NOMO-1 treated with DMSO at 0.1 percent for 48 hours (cell line): ENCODE measurements around the gene SSR1.
A peak's percentile ranks its signal among the peaks of the same experiment; 100 is the strongest.

Experiments
- DNase-seq: peaks from one replicate; lab custom pipeline; 2025; ENCODE audit not compliant: unreplicated experiment; lab: John Stamatoyannopoulos, UW

The SSR1 gene

GRCh38 chr6:7241709-7242645, 71.0 kb downstream of the SSR1 start:
- DNase-seq, result no peak

- no peak for DNase-seq
These were observed 71.8 kb downstream of the SSR1 start for GRCh38 chr6:7241160-7241559.

- DNase-seq, result no peak
These were observed 72.6 kb downstream of the SSR1 start for GRCh38 chr6:7240351-7240750.

GRCh38 chr6:7239590-7239948, 73.4 kb downstream of the SSR1 start:
- DNase-seq, result no peak

- DNase-seq, result peak; percentile 69
These were observed 74.0 kb downstream of the SSR1 start for GRCh38 chr6:7238900-7239589.

- no peak for DNase-seq
These were observed 74.5 kb downstream of the SSR1 start for GRCh38 chr6:7238526-7238899.

- no peak for DNase-seq
These were observed 75.3 kb downstream of the SSR1 start for GRCh38 chr6:7237653-7238188.

GRCh38 chr6:7236306-7237209, 76.4 kb downstream of the SSR1 start:
- no peak for DNase-seq

GRCh38 chr6:7235712-7236305, 77.2 kb downstream of the SSR1 start:
- DNase-seq, result no peak

GRCh38 chr6:7234547-7234946, 78.5 kb downstream of the SSR1 start:
- DNase-seq, result no peak

- no peak for DNase-seq
These were observed 80.6 kb downstream of the SSR1 start for GRCh38 chr6:7232351-7232750.

GRCh38 chr6:7230956-7231713, 81.9 kb downstream of the SSR1 start:
- no peak for DNase-seq

- no peak for DNase-seq
These were observed 82.7 kb downstream of the SSR1 start for GRCh38 chr6:7230327-7230691.

- no peak for DNase-seq
These were observed 83.3 kb downstream of the SSR1 start for GRCh38 chr6:7229376-7230326.

GRCh38 chr6:7228662-7229375, 84.2 kb downstream of the SSR1 start:
- DNase-seq, result no peak

- no peak for DNase-seq
These were observed 88.3 kb downstream of the SSR1 start for GRCh38 chr6:7224731-7225130.

GRCh38 chr6:7222197-7222596, 90.8 kb downstream of the SSR1 start:
- no peak for DNase-seq

GRCh38 chr6:7219310-7219709, 93.7 kb downstream of the SSR1 start:
- DNase-seq, result no peak
